GM19438 (cell line): Measurements from ENCODE around the gene PMS1.
"Not testable (repeated sequence)": the region's sequence is repeated elsewhere in the genome, so short reads cannot be mapped to it uniquely, and the experiment has no call there.

Experiments used
- ATAC-seq: cut with Tn5 transposase; IDR thresholded peaks from one replicate; pipeline ENCODE4 v1.9.1; 2021; ENCODE audit warnings: low read depth; ENCODE audit not compliant: unreplicated experiment

PMS1 gene

DNA sequence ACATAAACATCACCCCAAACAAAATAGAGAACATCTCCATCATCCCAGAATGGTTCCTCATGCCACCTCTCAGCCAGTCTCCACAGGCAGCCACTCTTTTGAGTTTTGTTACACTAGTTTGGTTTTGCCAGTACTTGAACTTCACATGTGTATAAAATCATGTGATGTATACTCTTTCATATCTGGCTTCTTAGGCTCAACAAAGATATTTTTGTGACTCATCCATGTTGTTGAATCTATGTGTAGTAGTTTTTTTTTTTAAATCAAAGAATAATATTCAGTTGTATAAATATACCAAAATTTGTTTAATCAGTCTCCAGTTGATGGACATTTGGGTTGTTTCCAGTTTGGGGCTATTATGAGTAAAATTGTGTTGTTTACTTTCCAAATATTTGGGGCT lies 75.9 kb downstream of the PMS1 start:
- ATAC-seq = no peak

DNA sequence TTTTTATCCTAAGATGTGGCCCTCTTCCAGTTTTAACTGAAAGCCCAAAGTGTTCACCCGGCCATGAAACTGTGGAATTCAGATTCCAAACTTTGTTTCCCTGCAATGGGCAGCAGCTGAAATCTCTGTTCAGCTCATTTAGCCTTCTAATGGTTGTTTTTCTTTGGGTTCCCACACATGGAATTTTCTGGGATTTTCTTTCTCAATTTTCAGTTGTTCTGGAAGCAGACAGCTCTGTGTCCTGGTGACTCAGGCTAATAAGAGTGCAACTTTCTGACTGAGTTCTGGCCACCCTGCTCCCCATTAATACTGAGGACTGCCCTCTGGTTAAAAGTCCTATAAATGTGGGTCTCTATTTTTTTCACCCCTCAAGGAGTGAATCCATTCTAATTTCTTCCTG lies 78.5 kb downstream of the PMS1 start:
- ATAC-seq = no peak

DNA sequence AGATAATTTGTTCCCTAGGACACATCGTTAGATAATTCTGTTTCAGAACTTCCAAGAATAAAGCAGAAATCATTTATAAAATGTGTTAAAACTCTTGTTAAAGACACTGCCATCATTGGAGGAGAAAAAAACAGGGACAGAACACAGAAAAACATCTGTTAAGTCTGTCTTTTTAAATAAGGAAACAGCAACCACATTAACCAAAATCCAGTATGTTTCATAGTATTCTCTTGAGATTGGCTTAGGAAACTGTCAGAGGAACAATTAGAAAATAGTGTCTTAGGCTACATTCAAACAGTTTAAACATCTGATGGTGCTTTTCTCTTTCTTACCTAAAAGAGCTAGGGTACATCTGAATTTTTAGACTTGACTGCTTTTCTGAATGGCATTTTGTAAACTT lies 81.6 kb downstream of the PMS1 start:
- no peak for ATAC-seq

DNA sequence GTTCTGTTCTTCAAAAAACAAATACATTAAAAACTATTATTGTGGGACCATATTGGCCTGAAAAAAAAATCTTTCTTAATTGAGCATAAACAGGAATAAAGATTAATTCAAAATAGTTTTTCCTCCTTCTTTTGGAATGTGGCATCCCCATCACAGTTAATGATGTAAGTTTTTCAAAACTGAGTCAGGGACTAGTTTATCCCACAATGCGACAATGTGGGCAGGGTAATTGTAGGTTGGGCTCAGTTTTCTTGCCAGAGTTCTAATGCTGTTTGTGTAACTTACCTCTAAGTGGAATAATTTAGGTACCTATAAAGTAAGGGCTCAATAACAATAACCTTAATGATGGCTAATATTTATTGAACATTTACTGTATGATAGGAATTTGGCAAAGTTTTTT lies 82.0 kb downstream of the PMS1 start:
- ATAC-seq = no peak

DNA sequence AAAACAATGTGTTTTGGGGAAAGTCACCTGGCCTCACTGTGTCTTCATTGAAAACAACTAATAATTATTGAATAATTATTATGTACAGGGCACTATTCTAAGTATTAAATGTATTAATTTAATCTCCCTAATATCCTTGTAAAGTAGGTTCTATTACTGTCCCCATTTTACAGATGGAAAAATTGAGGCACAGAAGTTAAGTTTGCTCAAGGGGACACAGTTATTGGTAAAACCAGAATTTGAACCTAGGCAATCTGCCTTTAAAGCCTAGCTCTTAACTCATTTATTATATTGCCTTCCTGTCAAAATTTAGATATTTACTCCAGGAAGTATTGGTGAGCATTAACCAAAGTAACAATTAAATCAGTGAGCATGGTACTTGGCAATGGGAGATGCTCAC lies 84.6 kb downstream of the PMS1 start:
- no peak for ATAC-seq

DNA sequence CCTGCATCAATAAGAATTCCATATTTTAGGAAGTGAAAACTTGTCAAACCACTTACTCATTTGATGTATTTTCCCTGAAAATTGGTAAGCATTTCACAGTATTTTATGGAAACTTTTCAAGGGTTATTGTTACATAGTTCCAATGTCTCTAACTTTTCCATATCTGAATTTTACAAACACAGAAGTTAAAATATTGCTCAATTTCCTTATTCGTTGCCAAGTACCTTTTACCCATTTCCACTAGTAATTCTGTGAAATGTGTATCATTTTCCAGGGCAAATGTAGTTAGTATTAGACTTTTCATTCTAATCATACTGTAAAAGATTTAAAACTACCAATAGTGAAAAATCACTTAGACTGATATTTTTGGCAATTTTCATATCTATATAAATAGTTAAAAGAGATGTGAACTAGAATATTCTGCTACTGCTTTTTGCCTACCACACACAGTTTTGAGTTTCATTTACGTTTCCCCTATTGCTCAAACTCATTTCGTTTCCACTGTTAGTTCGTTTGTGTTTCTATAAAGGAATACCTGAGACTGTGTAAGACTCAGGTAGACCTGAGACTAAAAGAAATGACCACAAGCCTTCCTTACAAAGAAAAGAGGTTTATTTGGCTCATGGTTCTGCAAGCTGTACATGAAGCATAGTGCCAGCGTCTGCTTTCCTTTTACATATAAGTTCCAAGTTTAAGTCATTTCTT lies 86.3 kb downstream of the PMS1 start:
- no peak for ATAC-seq

DNA sequence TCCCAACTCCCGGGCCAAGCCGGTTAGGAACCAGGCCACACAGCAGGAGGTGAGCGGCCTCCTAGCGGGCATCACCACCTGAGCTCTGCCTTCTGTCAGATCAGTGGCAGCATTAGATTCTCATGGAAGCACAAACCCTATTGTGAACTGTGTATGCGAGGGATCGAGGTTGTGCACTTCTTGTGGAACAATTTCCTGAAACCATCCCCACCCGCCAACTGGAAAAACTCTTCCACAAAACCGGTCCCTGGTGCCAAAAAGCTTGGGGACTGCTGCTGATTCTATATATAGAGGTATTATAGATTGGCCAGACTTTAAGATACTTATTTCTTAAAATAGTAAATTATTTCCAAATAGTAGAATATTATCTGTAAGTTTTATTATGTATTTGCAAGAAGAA lies 89.4 kb downstream of the PMS1 start:
- ATAC-seq = no peak

DNA sequence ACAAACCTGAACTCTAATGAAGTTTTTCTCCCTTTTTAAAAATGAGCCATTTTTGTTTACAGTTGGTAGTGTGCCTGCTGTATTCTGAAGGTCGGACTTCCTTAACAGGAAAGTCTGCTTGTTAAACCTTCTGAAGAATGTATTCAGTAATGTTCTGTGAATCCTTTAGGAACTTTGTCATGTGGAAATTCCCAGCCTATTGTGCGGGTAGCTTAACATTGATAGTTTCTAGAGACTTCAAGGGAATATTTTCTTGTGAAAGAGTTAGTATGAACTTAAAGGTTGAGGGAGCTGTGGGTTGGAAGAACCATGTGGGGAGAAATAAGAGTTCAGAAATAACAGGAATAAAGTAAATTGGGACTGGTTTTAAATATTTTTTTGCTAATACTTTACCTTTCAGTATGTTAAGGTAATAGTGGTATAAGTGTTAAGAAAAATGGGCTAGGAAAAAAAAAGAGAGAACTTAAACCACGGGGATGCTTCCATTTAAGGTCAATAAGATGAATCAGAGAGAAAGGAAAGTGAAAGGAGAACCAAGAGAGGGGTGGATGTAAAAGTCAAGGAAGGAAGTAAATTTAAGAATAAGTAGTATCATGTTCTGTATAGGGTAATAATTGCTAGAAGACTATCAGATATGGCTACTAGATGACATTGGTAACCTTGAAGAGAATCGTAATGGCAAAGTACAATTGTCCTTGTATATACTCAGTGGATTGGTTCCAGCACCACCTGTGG lies 90.5 kb downstream of the PMS1 start:
- ATAC-seq = no peak

DNA sequence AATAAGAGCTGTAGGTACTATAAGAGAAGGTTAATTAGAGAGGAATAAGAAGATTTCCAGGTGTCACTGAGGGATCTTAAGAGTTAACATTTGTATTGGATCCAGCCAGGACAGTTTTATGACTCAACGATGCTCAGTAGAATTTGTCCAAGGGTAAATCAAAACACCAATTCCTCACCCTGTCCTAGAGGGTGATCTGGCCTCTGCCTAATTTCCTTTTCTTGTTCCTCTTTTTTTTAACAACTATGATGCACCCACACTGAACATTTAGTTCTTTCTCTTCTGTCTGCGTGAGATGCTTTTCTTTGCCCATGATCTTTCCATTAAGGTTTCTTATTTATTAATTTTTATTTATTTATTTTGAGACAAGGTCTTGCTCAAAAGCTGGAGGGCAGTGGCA lies 92.0 kb downstream of the PMS1 start:
- ATAC-seq = no peak

DNA sequence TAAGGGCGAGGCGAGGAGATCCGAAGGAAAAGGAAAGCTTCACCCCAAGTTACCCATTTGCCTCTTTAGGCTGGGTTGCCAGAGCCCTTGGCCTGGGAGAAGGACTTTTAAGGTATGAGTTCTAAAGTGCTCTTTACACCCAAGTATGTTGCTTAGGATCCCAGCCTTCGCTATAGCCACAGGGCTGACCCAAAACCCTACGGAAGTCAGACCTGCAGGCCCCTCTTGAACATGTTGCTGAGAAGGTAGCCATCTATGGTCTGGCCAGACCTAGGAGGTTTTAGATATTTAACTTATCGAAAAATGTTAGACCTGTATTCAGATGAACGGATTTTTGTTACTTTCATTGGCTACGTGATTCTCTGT lies 95.4 kb downstream of the PMS1 start:
- no peak for ATAC-seq

DNA sequence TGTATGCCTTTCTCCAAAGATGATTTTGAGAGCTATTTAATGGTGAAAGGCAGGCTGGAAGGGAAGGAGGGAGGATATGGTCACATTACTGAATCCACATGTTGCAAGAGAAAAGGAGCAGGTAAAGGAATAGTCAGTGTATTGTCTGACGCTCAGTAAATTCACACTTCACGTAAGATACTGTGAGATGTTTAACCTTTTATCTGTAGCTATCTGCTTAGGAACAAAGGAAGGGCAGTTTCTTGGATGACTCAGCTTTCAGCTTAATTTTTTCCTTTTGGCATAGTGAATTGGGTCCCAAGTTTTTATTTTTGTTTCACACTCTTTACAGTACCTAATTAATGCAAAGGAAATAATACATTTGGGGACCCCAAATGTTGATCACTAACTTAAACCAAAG lies 96.2 kb downstream of the PMS1 start:
- ATAC-seq = no peak

DNA sequence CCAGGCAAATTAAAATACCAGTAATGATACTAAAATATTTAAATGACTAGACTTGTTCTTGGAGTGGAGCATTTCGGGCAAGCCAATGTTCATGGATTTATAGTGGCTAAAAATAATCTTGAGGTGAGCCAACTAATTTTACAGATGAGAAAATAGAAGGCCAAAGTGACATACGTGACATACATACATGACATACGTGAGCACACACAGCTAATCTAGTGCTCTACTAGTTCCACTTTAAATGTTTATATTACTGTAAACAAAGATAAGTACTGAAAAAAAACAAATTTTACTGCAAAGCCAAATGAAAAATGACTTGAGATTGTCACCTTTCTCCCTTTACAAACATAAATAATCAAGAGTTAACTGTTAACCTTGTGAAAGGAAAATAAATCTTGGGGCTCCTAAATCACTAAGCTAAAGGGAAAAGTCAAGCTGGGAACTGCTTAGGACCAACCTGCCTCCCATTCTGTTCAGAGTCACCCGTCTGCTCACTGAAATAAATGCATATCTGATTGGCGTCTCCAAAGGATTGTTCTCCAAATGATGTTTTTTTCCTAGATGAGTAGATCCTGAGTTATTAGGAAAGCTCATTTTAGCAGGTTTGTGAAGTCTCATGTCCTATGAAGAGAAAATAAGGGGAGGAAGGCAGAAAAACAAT lies 96.7 kb downstream of the PMS1 start:
- no peak for ATAC-seq

DNA sequence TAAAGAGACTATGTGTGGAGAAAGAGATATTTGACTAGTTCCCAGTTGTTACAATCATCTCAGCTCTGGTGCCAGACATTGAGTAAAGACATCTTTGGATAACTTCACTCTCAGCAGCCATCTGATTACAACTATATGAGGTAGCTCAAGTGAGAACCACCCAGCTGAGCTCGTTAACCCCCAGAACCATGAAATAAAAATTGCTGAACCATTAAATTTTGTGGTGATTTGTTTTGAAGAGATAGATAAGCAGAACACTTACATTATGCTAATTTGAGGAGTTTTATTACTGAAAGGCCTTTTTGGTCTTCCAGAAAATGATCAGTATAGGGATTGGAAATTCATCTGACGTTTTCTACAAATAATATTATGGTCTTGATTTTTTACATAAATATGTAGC lies 101.1 kb downstream of the PMS1 start:
- no peak for ATAC-seq

DNA sequence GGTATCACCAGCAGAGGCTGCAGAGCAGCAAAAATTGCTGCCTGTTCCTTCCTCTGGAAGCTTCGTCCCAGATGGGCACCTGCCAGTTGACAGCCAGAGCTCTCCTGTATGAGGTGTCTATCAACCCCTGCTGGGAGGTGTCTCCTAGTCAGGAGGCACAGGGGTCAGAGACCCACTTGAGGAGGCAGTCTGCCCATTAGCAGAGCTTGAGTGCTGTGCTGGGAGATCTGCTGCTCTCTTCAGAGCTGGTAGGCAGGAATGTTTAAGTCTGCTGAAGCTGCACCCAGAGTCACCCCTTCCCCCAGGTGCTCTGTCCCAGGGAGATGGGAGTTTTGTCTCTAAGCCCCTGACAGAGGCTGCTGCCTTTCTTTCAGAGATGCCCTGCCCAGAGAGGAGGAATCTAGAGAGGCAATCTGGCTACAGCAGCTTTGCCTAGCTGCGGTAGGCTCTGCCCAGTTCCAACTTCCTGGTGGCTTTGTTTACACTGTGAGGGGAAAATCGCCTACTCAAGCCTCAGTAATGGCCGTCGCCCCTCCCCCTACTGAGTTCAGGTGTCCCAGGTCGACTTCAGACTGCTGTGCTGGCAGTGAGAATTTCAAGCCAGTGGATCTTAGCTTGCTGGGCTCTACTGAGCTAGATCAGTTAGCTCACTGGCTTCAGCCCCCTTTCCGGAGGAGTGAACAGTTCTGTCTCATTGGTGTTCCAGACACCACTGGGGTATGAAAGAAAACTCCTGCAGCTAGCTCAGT lies 108.5 kb downstream of the PMS1 start:
- ATAC-seq = not testable (repeated sequence)

DNA sequence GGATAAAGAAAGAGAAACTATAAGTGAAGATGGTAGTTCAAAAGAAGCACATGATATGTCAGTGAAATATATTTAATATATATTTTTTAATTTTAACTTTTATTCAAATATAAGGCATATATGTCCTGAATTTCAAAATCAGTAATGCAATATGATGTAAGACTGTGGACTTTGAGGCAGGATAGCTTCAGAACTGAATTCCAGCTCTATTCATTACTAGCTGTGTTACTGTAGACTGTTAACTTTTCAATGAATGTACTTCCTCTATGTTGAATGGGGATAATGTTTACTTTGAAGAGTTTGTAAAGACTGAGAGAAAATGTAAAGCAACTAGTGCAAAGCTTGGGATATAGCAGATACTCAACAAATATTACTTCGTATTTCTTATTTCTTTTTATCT lies 112.6 kb downstream of the PMS1 start:
- ATAC-seq = no peak

DNA sequence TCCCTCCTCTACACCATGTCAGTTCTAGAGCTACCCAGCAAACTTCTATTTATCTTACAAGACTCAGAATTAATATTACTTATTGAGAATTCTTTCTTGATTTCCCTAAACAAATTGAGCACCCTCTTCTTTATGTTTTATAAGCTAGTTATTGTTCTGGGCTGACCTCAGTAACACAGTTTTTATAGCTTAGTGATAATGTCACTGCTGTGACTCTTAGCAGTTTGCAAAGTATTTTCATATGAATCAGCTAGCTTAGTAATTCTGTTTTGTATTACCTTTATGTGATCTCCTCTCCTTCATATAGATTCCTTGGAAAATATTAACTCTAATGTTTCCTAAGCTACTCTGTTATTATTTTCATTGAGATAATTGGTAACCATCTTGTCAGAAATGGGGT lies 114.9 kb downstream of the PMS1 start:
- no peak for ATAC-seq

DNA sequence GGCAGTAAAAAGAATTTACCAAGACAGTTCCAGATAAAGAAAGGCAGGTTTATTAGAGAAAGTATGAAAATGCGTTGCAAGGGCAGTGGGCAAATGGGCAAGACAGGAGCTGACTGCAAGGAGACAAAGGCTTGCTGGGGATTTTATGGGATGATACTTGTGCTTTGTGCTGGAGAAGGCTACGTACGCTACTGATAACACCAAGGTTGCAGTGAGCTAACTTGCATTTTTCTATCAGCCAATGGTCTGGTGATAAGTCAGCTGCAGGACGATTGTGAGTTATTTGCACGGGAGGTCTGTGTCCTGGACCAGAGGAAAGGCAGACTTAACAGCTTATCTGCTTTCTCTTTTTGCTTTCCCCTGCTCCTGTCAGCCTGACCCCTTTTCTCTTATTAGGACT lies 116.5 kb downstream of the PMS1 start:
- ATAC-seq = no peak

DNA sequence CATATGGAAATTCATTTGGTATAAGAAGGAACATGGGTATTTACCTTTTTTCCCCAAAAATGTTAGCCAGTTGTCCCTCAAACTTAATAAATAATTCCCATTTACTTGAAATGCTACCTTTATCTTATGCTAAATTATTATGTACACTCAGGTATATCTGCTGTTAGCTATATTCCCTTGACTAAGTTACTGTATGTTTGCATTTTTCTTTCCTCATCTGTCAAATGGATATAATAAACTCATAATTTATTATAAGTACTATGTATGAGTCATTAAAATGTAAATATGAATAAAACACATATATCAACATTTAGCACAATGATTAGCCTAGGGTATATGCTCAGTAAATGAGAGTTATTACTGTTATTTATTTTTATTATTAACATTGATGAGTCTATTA lies 117.4 kb downstream of the PMS1 start:
- no peak for ATAC-seq

DNA sequence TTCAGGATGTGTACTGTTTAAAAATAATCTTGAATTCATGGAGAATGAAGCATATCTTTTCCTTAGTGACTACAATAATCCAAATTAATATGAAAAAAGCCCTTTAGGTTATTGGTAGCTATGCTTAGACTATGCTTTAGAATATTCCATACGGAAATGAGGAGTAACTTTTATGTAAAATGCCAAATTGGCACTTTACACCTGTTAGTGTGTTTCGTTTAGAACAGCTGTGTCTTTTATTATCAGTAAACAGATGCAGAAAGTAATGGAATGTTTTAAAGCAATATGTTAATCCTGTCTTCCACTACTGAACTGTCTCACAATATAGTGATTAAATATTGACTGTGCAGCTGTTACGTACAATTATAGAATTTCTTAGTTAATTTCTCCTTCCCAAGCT lies 129.6 kb downstream of the PMS1 start:
- no peak for ATAC-seq

DNA sequence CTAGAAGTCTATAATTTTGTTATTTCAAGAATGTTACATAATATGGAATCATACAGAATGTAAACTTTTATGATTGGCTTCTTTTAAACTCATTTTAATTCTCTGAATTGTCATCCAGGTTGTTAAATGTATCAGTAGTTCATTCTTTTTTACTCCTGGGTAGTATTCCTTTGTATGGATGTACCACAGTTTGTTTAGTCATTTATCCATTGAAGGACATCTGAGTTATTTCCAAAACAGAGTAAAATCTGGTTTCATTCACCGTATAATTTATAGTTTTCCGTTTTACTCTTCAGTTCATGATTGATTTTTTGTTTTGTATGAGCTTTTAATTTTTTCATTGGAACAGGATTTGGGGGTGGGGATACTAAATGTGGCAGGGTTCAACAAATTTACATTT lies 132.4 kb downstream of the PMS1 start:
- ATAC-seq = no peak
